HepG2 (cell line): Measurements from ENCODE around the gene DMAC1.

Experiments
- BRCA1 ChIP-seq: sonication (generic); formaldehyde crosslinking; IDR thresholded peaks from 2 replicates; pipeline ENCODE4 v1.4.0; 2020; ENCODE audit warnings: missing genetic modification reagents
- CREB1 ChIP-seq, 2 experiments: fragments of 450-650 bp in 1 of 2; IDR thresholded peaks; 2 replicates each; pipeline ENCODE4 v1.6.1; 2016 to 2017; ENCODE audit warnings: control low read depth in 1 of 2, mild to moderate bottlenecking in 1 of 2, missing compliant biosample characterization in 1 of 2, missing genetic modification characterization in 1 of 2
- MTF2 ChIP-seq: sonication (generic); formaldehyde crosslinking; IDR thresholded peaks from 2 replicates; pipeline ENCODE4 v1.5.0; 2020; ENCODE audit warnings: missing genetic modification reagents, borderline replicate concordance
- MXI1 ChIP-seq: IDR thresholded peaks from 3 replicates; pipeline ENCODE4 v1.6.1; 2012; ENCODE audit warnings: low read depth, low read length, inconsistent platforms, borderline replicate concordance
- TRIM24 ChIP-seq: sonication (generic); formaldehyde crosslinking; IDR thresholded peaks from 2 replicates; pipeline ENCODE4 v1.8.0; 2022; ENCODE audit warnings: mild to moderate bottlenecking, missing genetic modification reagents
- ZNF251 ChIP-seq: sonication (generic); formaldehyde crosslinking; IDR thresholded peaks from 2 replicates; pipeline ENCODE4 v1.9.0; 2021; ENCODE audit warnings: mild to moderate bottlenecking, missing genetic modification reagents
- ZNF280D ChIP-seq: sonication (generic); formaldehyde crosslinking; IDR thresholded peaks from 2 replicates; pipeline ENCODE4 v1.5.1; 2020; ENCODE audit warnings: mild to moderate bottlenecking, missing genetic modification reagents
- TF ChIP-seq, protein P1 (sequence below): sonication (generic); formaldehyde crosslinking; IDR thresholded peaks from 2 replicates; pipeline ENCODE4 v1.5.0; 2020; ENCODE audit warnings: mild to moderate bottlenecking, missing genetic modification reagents, moderate library complexity
- TF ChIP-seq, protein P2 (sequence below): sonication (generic); formaldehyde crosslinking; IDR thresholded peaks from 2 replicates; pipeline ENCODE4 v1.8.1; 2022; ENCODE audit warnings: mild to moderate bottlenecking, missing genetic modification reagents

GRCh38 chr9:7785813-7786212, 13.8 kb downstream of the DMAC1 start:
- TF ChIP-seq MTF2 (CRISPR knock-in tag) (no peak), ZNF280D (CRISPR knock-in tag) (no peak), BRCA1 (no peak), MXI1 (no peak), ZNF251 (CRISPR knock-in tag) (no peak), TRIM24 (no peak), CREB1 (IDR thresholded peaks at IDR 0.05) (no peak), CREB1 (CRISPR knock-in tag; IDR thresholded peaks at IDR 0.05) (no peak)
- TF ChIP-seq, protein P1, sequence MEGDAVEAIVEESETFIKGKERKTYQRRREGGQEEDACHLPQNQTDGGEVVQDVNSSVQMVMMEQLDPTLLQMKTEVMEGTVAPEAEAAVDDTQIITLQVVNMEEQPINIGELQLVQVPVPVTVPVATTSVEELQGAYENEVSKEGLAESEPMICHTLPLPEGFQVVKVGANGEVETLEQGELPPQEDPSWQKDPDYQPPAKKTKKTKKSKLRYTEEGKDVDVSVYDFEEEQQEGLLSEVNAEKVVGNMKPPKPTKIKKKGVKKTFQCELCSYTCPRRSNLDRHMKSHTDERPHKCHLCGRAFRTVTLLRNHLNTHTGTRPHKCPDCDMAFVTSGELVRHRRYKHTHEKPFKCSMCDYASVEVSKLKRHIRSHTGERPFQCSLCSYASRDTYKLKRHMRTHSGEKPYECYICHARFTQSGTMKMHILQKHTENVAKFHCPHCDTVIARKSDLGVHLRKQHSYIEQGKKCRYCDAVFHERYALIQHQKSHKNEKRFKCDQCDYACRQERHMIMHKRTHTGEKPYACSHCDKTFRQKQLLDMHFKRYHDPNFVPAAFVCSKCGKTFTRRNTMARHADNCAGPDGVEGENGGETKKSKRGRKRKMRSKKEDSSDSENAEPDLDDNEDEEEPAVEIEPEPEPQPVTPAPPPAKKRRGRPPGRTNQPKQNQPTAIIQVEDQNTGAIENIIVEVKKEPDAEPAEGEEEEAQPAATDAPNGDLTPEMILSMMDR = no peak
- TF ChIP-seq, protein P2, sequence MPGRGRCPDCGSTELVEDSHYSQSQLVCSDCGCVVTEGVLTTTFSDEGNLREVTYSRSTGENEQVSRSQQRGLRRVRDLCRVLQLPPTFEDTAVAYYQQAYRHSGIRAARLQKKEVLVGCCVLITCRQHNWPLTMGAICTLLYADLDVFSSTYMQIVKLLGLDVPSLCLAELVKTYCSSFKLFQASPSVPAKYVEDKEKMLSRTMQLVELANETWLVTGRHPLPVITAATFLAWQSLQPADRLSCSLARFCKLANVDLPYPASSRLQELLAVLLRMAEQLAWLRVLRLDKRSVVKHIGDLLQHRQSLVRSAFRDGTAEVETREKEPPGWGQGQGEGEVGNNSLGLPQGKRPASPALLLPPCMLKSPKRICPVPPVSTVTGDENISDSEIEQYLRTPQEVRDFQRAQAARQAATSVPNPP (CRISPR knock-in tag) = no peak
